CD4-positive, alpha-beta memory T cell (primary cell): ENCODE results near the gene SURF4. TPM values are rescaled to one million over a fixed set of nuclear protein-coding genes. Genes with fewer than 3 reads are reported as not detected.

ENCODE experiments used
- CTCF ChIA-PET: fragments of 350-600 bp; sonication (Branson Sonifier 250); formaldehyde crosslinking; loops from one replicate; lab custom pipeline; 2021; ENCODE audit warnings: inconsistent platforms; ENCODE audit not compliant: partially characterized antibody; lab: Charles Lee
- POLR2A ChIA-PET: fragments of 350-600 bp; sonication (Branson Sonifier 250); formaldehyde crosslinking; loops from one replicate; lab custom pipeline; 2021; ENCODE audit not compliant: partially characterized antibody; lab: Charles Lee
- DNase-seq, 5 donors: peaks; one replicate each; pipeline versions ENCODE4 v3.0.0 to v3.0.0-alpha.2; 2020 to 2022; ENCODE audit warnings: mixed read lengths in 1 of 5
- H3K27ac ChIP-seq: one replicate; pipeline ENCODE4 v1.7.0; 2013; ENCODE audit warnings: low read depth, low read length
- H3K27me3 ChIP-seq: 2 replicates; pipeline ENCODE4 v1.7.0; 2013; ENCODE audit warnings: mild to moderate bottlenecking, low read length, moderate library complexity; ENCODE audit not compliant: insufficient read depth
- H3K36me3 ChIP-seq: 2 replicates; pipeline ENCODE4 v1.7.0; 2013; ENCODE audit warnings: mild to moderate bottlenecking, low read length, moderate library complexity; ENCODE audit not compliant: insufficient read depth
- H3K4me1 ChIP-seq: 2 replicates; pipeline ENCODE4 v1.7.0; 2013; ENCODE audit warnings: mild to moderate bottlenecking, low read length, moderate library complexity; ENCODE audit not compliant: insufficient read depth
- H3K4me3 ChIP-seq, 2 donors: one replicate each; pipeline ENCODE4 v1.7.0; 2013; ENCODE audit warnings: low read length in 2 of 2, mild to moderate bottlenecking in 1 of 2
- H3K9me3 ChIP-seq, 2 donors: one replicate each; pipeline ENCODE4 v1.7.0; 2013; ENCODE audit warnings: low read length in 2 of 2, control low read depth in 1 of 2; ENCODE audit not compliant: control insufficient read depth in 1 of 2
- H3K27ac Mint-ChIP-seq, 7 donors: one replicate each; pipeline ENCODE4 v1.8.0; 2020 to 2021; ENCODE audit warnings: mixed read lengths in 7 of 7, mild to moderate bottlenecking in 6 of 7, inconsistent platforms in 3 of 7, moderate library complexity in 3 of 7
- H3K27me3 Mint-ChIP-seq, 2 donors: one replicate each; pipeline ENCODE4 v1.8.0; 2020 to 2021; ENCODE audit warnings: mixed read lengths in 2 of 2
- H3K36me3 Mint-ChIP-seq, 2 donors: one replicate each; pipeline ENCODE4 v1.8.0; 2020 to 2021; ENCODE audit warnings: mixed read lengths in 2 of 2, inconsistent platforms in 1 of 2, mild to moderate bottlenecking in 1 of 2
- H3K4me1 Mint-ChIP-seq, 4 donors: one replicate each; pipeline ENCODE4 v1.8.0; 2020 to 2021; ENCODE audit warnings: mixed read lengths in 4 of 4, mild to moderate bottlenecking in 1 of 4
- H3K4me3 Mint-ChIP-seq, 8 donors: one replicate each; pipeline ENCODE4 v1.8.0; 2020 to 2021; ENCODE audit warnings: mixed read lengths in 8 of 8, mild to moderate bottlenecking in 7 of 8, moderate library complexity in 6 of 8, inconsistent platforms in 3 of 8
- H3K9me3 Mint-ChIP-seq, 8 donors: one replicate each; pipeline ENCODE4 v1.8.0; 2020 to 2021; ENCODE audit warnings: mixed read lengths in 8 of 8, mild to moderate bottlenecking in 5 of 8, inconsistent platforms in 3 of 8, moderate library complexity in 1 of 8
- intact Hi-C: fragments of 100-400 bp; cut with micrococcal nuclease; formaldehyde crosslinking; loops from one replicate; pipeline ENCODE4 v1.15.1; 2023
- polyA plus RNA-seq, 2 donors: library from polyadenylated mRNA; unstranded; fragments of 300-500 nt; fragmentation: Illumina TruSeq; gene quantifications; one replicate each; pipeline ENCODE4 v1.2.3, GENCODE V29; 2021
- total RNA-seq, 2 experiments: library from RNA; stranded (reverse); gene quantifications; one replicate each; pipeline ENCODE4 v1.2.3, GENCODE V29; 2021

Gene SURF4
- total and polyA plus RNA-seq, 4 experiments from 2014 or later = 103 to 264 (median 133) TPM

- H3K27ac ChIP-seq = no peak overlapping the region
- no peak overlapping the region for H3K4me3 Mint-ChIP-seq
- H3K36me3 ChIP-seq = peaks cover 43% of the 10 kb centered on the region
- peak in 2 of 5 donors; percentile 20 to 37 for DNase-seq
- H3K4me1 ChIP-seq = peaks cover 33% of the 10 kb centered on the region
- intact Hi-C loops = no loop called here
- ChIA-PET POLR2A (interaction anchor here (0.6 to 18.1 kb wide), 3 partner anchors 19 to 218 kb away, joined by 3 to 437 read pairs (median 3); partner anchors contain the start of genes STKLD1 and SURF4), CTCF (interaction anchor here (0.9 to 2.7 kb wide), 4 partner anchors 9 to 51 kb away, joined by 3 to 15 read pairs (median 5); no protein-coding TSS in a partner anchor)
- no peak overlapping the region for H3K4me3 ChIP-seq
- peak overlapping the region in 2 of 7 donors; percentile 10 to 44 for H3K27ac Mint-ChIP-seq
- H3K27me3 ChIP-seq = no peaks in the 10 kb centered on the region
- H3K36me3 Mint-ChIP-seq = peaks cover 33 to 62% of the 10 kb centered on the region in 2 donors
- H3K4me1 Mint-ChIP-seq = peaks cover 15 to 52% (median 31%) of the 10 kb centered on the region in 4 donors
- no peaks in the 10 kb centered on the region for H3K9me3 ChIP-seq
- H3K9me3 Mint-ChIP-seq = no peaks in the 10 kb centered on the region
- no peaks in the 10 kb centered on the region for H3K27me3 Mint-ChIP-seq
Observed at GRCh38 chr9:133351908-133352634, 23.8 kb downstream of the SURF4 start.

- POLR2A ChIA-PET = interaction anchor here (18.1 kb wide), 1 partner anchor 19 kb away, joined by 437 read pairs; the partner anchor contains the start of genes STKLD1 and SURF4
- peaks cover 20 to 55% (median 34%) of the 10 kb centered on the region in 4 donors for H3K4me1 Mint-ChIP-seq
- CTCF ChIA-PET = interaction anchor here (0.9 to 2.7 kb wide), 5 partner anchors 8 to 51 kb away, joined by 3 to 15 read pairs (median 3); no protein-coding TSS in a partner anchor
- H3K36me3 Mint-ChIP-seq = peaks cover 33 to 66% of the 10 kb centered on the region in 2 donors
- intact Hi-C loops = no loop called here
- Histone ChIP-seq H3K9me3 (no peaks in the 10 kb centered on the region), H3K4me3 (no peak overlapping the region), H3K27ac (no peak overlapping the region), H3K27me3 (no peaks in the 10 kb centered on the region), H3K36me3 (peaks cover 43% of the 10 kb centered on the region), H3K4me1 (peaks cover 35% of the 10 kb centered on the region)
- H3K9me3 Mint-ChIP-seq = no peaks in the 10 kb centered on the region
- no peak for DNase-seq
- H3K27me3 Mint-ChIP-seq = no peaks in the 10 kb centered on the region
- H3K4me3 Mint-ChIP-seq = no peak overlapping the region
- H3K27ac Mint-ChIP-seq = peak overlapping the region in 4 of 7 donors; percentile 18 to 66 (median 50)
Observed at GRCh38 chr9:133351526-133351907, 24.3 kb downstream of the SURF4 start.

- H3K9me3 ChIP-seq = no peaks in the 10 kb centered on the region
- intact Hi-C loops = loop anchor here (2.0 kb wide), 1 partner anchor 109 kb away; the partner anchor contains the start of gene CACFD1
- Mint-ChIP-seq H3K4me3 (peak overlapping the region in 6 of 8 donors; percentile 17 to 100 (median 29)), H3K36me3 (peaks cover 33 to 66% of the 10 kb centered on the region in 2 donors), H3K27ac (peak overlapping the region in 6 of 7 donors; percentile 22 to 96 (median 93)), H3K27me3 (no peaks in the 10 kb centered on the region), H3K9me3 (no peaks in the 10 kb centered on the region), H3K4me1 (peaks cover 23 to 57% (median 37%) of the 10 kb centered on the region in 4 donors)
- H3K36me3 ChIP-seq = peaks cover 52% of the 10 kb centered on the region
- H3K4me1 ChIP-seq = peaks cover 37% of the 10 kb centered on the region
- DNase-seq = peak in 1 of 5 donors; percentile 22
- peak overlapping the region; percentile 88 for H3K27ac ChIP-seq
- ChIA-PET CTCF (interaction anchor here (2.3 to 2.7 kb wide), 2 partner anchors 16 to 21 kb away, joined by 7 to 15 read pairs; no protein-coding TSS in a partner anchor), POLR2A (interaction anchor here (1.1 to 18.1 kb wide), 2 partner anchors 21 to 148 kb away, joined by 3 to 437 read pairs; partner anchors contain the start of genes STKLD1 and SURF4)
- no peaks in the 10 kb centered on the region for H3K27me3 ChIP-seq
- H3K4me3 ChIP-seq = no peak overlapping the region
Observed at GRCh38 chr9:133349965-133350616, 25.8 kb downstream of the SURF4 start.

- CTCF ChIA-PET = interaction anchor here (1.1 to 1.7 kb wide), 3 partner anchors 19 to 26 kb away, joined by 4 to 9 read pairs (median 4); no protein-coding TSS in a partner anchor
- intact Hi-C loops = loop anchor here (1.0 to 2.0 kb wide), 5 partner anchors 7 to 110 kb away; partner anchors contain the start of genes CACFD1, STKLD1, SURF1 and SURF2
- H3K36me3 ChIP-seq = peaks cover 64% of the 10 kb centered on the region
Observed at GRCh38 chr9:133348718-133349573, 26.9 kb downstream of the SURF4 start.

GRCh38 chr9:133347985-133348717, 27.7 kb downstream of the SURF4 start, which contains the start of the genes MED22 and RPL7A:
Gene MED22 (minus strand): TSS chr9:133348131. CDS start chr9:133346662, 1,469 bp downstream.
Gene RPL7A (plus strand): TSS chr9:133348218. CDS start chr9:133348244, 26 bp downstream.
- Mint-ChIP-seq H3K4me3 (peak within 1 kb of the TSS; percentile 97 to 100 (median 98)), H3K4me1 (peaks cover 21 to 47% (median 33%) of the 10 kb centered on the region in 4 donors), H3K36me3 (peaks cover 37 to 65% of the 10 kb centered on the region in 2 donors), H3K9me3 (no peaks in the 10 kb centered on the region), H3K27ac (peak within 1 kb of the TSS; percentile 93 to 99 (median 96)), H3K27me3 (no peaks in the 10 kb centered on the region)
- no peaks in the 10 kb centered on the region for H3K27me3 ChIP-seq
- H3K4me1 ChIP-seq = peaks cover 33% of the 10 kb centered on the region
- H3K4me3 ChIP-seq = peak within 1 kb of the TSS; percentile 80 to 99
- peak; percentile 92 to 94 (median 92) for DNase-seq
- H3K9me3 ChIP-seq = no peaks in the 10 kb centered on the region
- peaks cover 64% of the 10 kb centered on the region for H3K36me3 ChIP-seq
- POLR2A ChIA-PET = interaction anchor here (0.7 to 18.1 kb wide), 13 partner anchors 8 to 678 kb away, joined by 3 to 437 read pairs (median 6); partner anchors contain the start of genes AK8, CACFD1, DDX31 and GTF3C4
- intact Hi-C loops = loop anchor here (1.0 to 2.0 kb wide), 5 partner anchors 8 to 111 kb away; partner anchors contain the start of genes CACFD1, STKLD1, SURF1 and SURF2
- CTCF ChIA-PET = interaction anchor here (1.0 to 1.7 kb wide), 4 partner anchors 9 to 26 kb away, joined by 4 to 9 read pairs (median 4); partner anchors contain the start of genes SURF1 and SURF2
- H3K27ac ChIP-seq = peak within 1 kb of the TSS; percentile 88

More at GRCh38 chr9:133348718-133349573, 26.9 kb downstream of the SURF4 start:
- Histone ChIP-seq H3K4me1 (peaks cover 33% of the 10 kb centered on the region), H3K4me3 (peak overlapping the region; percentile 80 to 99), H3K27ac (peak overlapping the region; percentile 88), H3K9me3 (no peaks in the 10 kb centered on the region), H3K27me3 (no peaks in the 10 kb centered on the region)
- Mint-ChIP-seq H3K4me1 (peaks cover 21 to 50% (median 33%) of the 10 kb centered on the region in 4 donors), H3K9me3 (no peaks in the 10 kb centered on the region), H3K36me3 (peaks cover 37 to 68% of the 10 kb centered on the region in 2 donors), H3K27me3 (no peaks in the 10 kb centered on the region), H3K27ac (peak overlapping the region; percentile 93 to 99 (median 96)), H3K4me3 (peak overlapping the region; percentile 97 to 100 (median 98))
- POLR2A ChIA-PET = interaction anchor here (0.7 to 18.1 kb wide), 9 partner anchors 7 to 318 kb away, joined by 3 to 437 read pairs (median 7); partner anchors contain the start of genes CACFD1, GTF3C5, STKLD1 and SURF1
- DNase-seq = peak in 1 of 5 donors; percentile 40
